ENCODE data around the gene CAMK1G. TPM values are rescaled to one million over a fixed set of nuclear protein-coding genes. Genes with fewer than 3 reads are reported as not detected.

The CAMK1G gene
- total RNA-seq, 4 donors from 2014 or later, result 0.23 to 0.34 TPM; not detected in 2

DNA sequence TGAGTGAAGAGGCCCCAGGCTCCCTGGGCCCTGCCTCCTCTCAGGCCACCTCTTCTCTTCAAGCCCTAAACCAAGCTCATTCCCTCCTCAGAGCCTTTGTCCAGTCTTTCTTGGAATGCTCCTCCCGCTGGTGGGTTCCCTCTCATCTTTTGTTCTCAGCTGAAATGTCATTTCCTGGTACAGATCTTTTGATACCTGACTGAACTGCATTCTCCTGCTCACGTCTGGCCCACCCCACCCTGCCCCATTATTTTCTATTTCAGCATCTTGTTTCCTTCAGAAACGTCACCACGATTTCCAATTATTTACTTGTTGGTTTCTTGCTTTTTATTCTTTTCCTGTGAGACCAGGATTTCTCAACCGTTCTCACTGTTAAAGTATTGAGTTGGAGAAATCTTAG, 52.3 kb downstream of the CAMK1G start:
- TF ChIP-seq POLR2AphosphoS5 (IDR thresholded peaks at IDR 0.05) (no peak), EP300 (IDR thresholded peaks at IDR 0.05) (no peak), POLR2A (IDR thresholded peaks at IDR 0.05) (no peak)
- TF ChIP-seq, protein P1, sequence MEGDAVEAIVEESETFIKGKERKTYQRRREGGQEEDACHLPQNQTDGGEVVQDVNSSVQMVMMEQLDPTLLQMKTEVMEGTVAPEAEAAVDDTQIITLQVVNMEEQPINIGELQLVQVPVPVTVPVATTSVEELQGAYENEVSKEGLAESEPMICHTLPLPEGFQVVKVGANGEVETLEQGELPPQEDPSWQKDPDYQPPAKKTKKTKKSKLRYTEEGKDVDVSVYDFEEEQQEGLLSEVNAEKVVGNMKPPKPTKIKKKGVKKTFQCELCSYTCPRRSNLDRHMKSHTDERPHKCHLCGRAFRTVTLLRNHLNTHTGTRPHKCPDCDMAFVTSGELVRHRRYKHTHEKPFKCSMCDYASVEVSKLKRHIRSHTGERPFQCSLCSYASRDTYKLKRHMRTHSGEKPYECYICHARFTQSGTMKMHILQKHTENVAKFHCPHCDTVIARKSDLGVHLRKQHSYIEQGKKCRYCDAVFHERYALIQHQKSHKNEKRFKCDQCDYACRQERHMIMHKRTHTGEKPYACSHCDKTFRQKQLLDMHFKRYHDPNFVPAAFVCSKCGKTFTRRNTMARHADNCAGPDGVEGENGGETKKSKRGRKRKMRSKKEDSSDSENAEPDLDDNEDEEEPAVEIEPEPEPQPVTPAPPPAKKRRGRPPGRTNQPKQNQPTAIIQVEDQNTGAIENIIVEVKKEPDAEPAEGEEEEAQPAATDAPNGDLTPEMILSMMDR (IDR thresholded peaks at IDR 0.05), result no peak
- peaks cover 13% of the 10 kb centered on the region for H3K36me3 ChIP-seq
- H3K4me1 ChIP-seq, result no peaks in the 10 kb centered on the region
- WGBS, result 80% methylated on average over 5 of the region's 5 CpGs
- no peaks in the 10 kb centered on the region for H3K27me3 ChIP-seq
- H3K9me3 ChIP-seq, result no peaks in the 10 kb centered on the region
- H3K27ac ChIP-seq, result no peak overlapping the region
- no peak for DNase-seq (ENCODE audit: low spot score in 2 of 2)
- H3K4me3 ChIP-seq, result no peak overlapping the region

DNA sequence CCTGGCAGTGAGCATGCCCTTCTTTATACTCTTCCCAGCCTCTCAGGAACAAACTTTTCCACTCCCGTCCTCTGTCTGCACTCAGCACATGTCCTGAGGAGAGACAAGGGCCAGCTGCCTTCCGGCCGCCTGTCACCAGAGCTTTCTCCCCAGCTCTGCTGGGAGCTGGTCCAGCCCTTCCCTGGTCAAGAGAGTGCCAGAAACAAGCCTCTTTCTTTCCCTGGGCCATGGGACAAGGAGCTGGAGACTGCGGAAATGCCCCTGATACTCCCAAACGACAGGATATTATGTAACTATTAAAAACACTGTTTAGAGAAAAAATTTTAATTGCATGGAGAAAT, 58.3 kb downstream of the CAMK1G start:
- peaks cover 5% of the 10 kb centered on the region for H3K36me3 ChIP-seq
- H3K27ac ChIP-seq, result peak overlapping the region; percentile 48
- DNase-seq (ENCODE audit: low spot score in 2 of 2), result peak in 1 of 2 donors; percentile 67
- 64% methylated on average over 5 of the region's 5 CpGs for WGBS
- no peaks in the 10 kb centered on the region for H3K9me3 ChIP-seq
- H3K4me1 ChIP-seq, result peaks cover 34% of the 10 kb centered on the region
- no peaks in the 10 kb centered on the region for H3K27me3 ChIP-seq
- no peak overlapping the region for H3K4me3 ChIP-seq
- TF ChIP-seq POLR2AphosphoS5 (IDR thresholded peaks at IDR 0.05), result no peak
- TF ChIP-seq POLR2A (IDR thresholded peaks at IDR 0.05), result no peak

DNA sequence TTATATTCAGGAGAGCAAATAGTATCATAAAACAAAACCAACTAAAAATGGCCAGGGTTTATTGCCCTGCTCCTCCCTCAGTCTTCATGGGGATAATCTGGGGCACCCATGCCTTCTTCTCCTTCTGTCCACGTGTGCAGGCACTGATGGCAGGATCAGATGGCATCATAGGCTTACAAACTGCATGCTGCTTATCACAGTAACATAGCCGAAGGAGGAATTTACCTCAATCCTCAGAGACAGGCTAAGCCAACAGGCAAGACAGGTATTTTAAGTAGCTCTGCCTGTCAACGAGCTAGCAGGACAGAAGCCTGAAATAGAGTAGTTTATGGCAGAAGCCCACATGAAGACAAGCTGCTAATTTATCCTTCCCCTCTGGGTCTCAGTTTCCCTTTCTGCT, 59.3 kb downstream of the CAMK1G start:
- WGBS, result 38% methylated on average over 3 of the region's 3 CpGs
- no peak overlapping the region for H3K4me3 ChIP-seq
- no peaks in the 10 kb centered on the region for H3K27me3 ChIP-seq
- H3K36me3 ChIP-seq, result peaks cover 5% of the 10 kb centered on the region
- no peak overlapping the region for H3K27ac ChIP-seq
- no peak for TF ChIP-seq EP300 (IDR thresholded peaks at IDR 0.05)
- no peak for TF ChIP-seq POLR2A (IDR thresholded peaks at IDR 0.05)
- no peak for TF ChIP-seq POLR2AphosphoS5 (IDR thresholded peaks at IDR 0.05)
- TF ChIP-seq, protein P1 (IDR thresholded peaks at IDR 0.05), result no peak
- no peaks in the 10 kb centered on the region for H3K9me3 ChIP-seq
- H3K4me1 ChIP-seq, result peaks cover 37% of the 10 kb centered on the region
- no peak for DNase-seq (ENCODE audit: low spot score in 2 of 2)

DNA sequence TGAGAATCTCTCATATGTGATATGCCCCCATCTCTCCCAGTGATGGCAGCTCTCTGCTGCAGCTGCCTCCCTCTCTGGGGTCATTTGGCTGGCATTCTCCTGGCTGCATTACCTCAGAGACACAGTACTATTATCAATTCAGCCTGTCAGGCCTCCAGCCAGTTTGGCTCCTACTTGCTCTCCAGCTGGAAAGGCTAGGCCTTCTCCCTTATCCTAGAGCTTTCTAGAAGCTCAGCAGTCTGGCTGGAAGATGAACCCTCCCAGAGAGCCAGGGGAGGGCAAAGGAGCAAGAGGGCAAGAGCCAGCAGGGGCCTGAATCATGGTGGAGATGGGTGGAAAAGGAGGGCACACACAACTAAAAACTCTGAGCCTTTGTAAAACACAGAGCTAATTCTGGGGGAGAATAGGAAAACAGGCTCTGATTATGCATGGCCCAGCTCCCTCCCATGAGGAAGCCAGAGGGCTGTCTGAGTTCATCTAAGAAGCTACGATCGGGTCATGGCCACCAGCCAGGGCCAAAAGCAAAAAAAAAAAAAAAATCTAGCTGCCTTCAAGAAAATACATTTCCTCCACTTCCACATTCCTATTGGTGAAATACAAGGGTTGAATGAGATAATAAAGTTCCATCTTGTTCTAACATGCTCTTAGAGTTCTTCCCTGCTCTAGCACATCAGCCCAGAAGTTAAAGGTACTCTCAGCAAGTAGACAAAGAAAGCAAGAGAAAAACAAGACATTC, 59.9 kb downstream of the CAMK1G start:
- TF ChIP-seq, protein P1 (IDR thresholded peaks at IDR 0.05), result no peak
- TF ChIP-seq POLR2AphosphoS5 (IDR thresholded peaks at IDR 0.05) (no peak), EP300 (IDR thresholded peaks at IDR 0.05) (no peak), POLR2A (IDR thresholded peaks at IDR 0.05) (no peak)
- no peaks in the 10 kb centered on the region for H3K27me3 ChIP-seq
- H3K9me3 ChIP-seq, result no peaks in the 10 kb centered on the region
- 16% methylated on average over 2 of the region's 2 CpGs for WGBS
- no peak overlapping the region for H3K4me3 ChIP-seq
- peaks cover 41% of the 10 kb centered on the region for H3K4me1 ChIP-seq
- peaks cover under 1% of the 10 kb centered on the region for H3K36me3 ChIP-seq
- H3K27ac ChIP-seq, result no peak overlapping the region
- DNase-seq (ENCODE audit: low spot score in 2 of 2), result no peak

DNA sequence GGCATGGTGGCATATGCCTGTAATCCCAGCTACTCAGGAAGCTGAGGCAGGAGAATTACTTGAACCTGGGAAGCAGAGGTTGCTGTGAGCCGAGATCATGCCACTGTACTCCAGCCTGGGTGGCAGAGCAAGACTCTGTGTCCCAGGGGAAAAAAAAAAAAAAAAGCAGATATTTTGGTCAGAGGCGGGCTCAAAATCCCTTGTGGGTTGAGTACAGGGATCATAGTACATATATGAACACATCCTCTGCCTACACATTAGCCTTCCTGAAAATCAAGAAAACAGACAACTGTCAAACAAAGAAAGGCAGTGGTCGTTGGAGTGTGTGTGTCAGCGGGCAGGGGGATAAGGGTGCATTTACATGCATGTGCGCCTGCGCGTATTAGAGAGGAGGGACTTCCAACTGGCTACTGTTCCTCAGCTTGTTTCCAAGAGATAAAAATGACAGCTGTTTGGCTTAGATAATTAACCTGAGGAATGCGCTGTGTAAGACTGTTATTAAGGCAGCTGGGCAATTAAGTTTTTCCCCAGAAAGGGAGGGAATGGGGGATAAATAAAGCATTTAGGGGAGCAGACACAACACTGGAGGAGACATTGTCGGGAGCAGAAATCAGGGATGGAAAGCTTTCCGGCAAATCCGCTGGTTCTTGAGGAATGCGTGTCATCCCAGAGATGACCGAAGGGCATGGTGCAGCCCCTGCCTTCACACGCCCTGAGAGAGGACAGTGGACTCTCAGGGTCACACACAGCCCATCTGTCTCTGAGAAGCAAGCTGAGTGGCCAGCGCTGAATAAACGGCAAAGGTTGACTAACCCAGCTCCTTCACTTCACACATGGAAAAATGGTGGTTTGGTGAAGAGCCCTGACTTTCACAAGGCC, 62.3 kb downstream of the CAMK1G start:
- WGBS, result 65% methylated on average over 16 of the region's 16 CpGs
- Histone ChIP-seq H3K9me3 (no peaks in the 10 kb centered on the region), H3K4me1 (peaks cover 65% of the 10 kb centered on the region), H3K36me3 (no peaks in the 10 kb centered on the region), H3K27ac (no peak overlapping the region), H3K4me3 (no peak overlapping the region), H3K27me3 (no peaks in the 10 kb centered on the region)
- TF ChIP-seq POLR2A (IDR thresholded peaks at IDR 0.05) (no peak), EP300 (IDR thresholded peaks at IDR 0.05) (no peak), POLR2AphosphoS5 (IDR thresholded peaks at IDR 0.05) (no peak)
- TF ChIP-seq, protein P1 (IDR thresholded peaks at IDR 0.05), result no peak
- no peak for DNase-seq (ENCODE audit: low spot score in 2 of 2)
